H1 (cell line): ENCODE results near the gene GBE1. TPM values are rescaled to one million over a fixed set of nuclear protein-coding genes. Genes with fewer than 3 reads are reported as not detected.

Source experiments
- ASH2L ChIP-seq: fragments of 200-600, 300-600 bp; sonication (generic); IDR thresholded peaks from one replicate; pipeline ENCODE4 v1.7.1; 2017; ENCODE audit warnings: low read length
- CTBP2 ChIP-seq: IDR thresholded peaks from 2 replicates; pipeline ENCODE4 v1.7.0; 2011; ENCODE audit warnings: borderline replicate concordance, mild to moderate bottlenecking, moderate library complexity, mixed read lengths, low read length; ENCODE audit not compliant: insufficient read depth, insufficient read length
- NRF1 ChIP-seq: IDR thresholded peaks from 2 replicates; pipeline ENCODE4 v1.6.1; 2011; ENCODE audit warnings: mild to moderate bottlenecking, low read depth, low read length, improper control_type of control experiment
- POLR2AphosphoS5 ChIP-seq: IDR thresholded peaks from 2 replicates; pipeline ENCODE4 v1.6.1; 2011; ENCODE audit warnings: low read depth, low read length
- RAD21 ChIP-seq, 2 experiments: IDR thresholded peaks in 1 of 2; conservative IDR thresholded peaks in 1 of 2; 2 replicates each; pipeline ENCODE4 v1.6.1; 2011; ENCODE audit warnings: low read depth in 2 of 2, low read length in 2 of 2, improper control_type of control experiment in 1 of 2, inconsistent platforms in 1 of 2, mild to moderate bottlenecking in 1 of 2, moderate library complexity in 1 of 2
- TAF1 ChIP-seq: IDR thresholded peaks from 2 replicates; pipeline ENCODE4 v1.6.1; 2011; ENCODE audit warnings: mild to moderate bottlenecking, low read depth, low read length
- TBP ChIP-seq: IDR thresholded peaks from 2 replicates; pipeline ENCODE4 v1.6.1; 2011; ENCODE audit warnings: low read depth, low read length, improper control_type of control experiment
- polyA plus RNA-seq, 7 experiments: library from polyadenylated mRNA; depleted of rRNA in 3 of 7; stranded (reverse) in 5 of 7; unstranded in 2 of 7; fragments of >200 nt in 5 of 7; fragments of 200-250 nt in 2 of 7; gene quantifications; 1 replicate in 5 of 7; 2 replicates in 1 of 7; 4 replicates in 1 of 7; pipeline versions ENCODE4 v1.2.1 to v1.2.3, GENCODE V29; 2011 to 2013; ENCODE audit warnings: missing spikeins in 2 of 7, mixed read lengths in 2 of 7
- total RNA-seq: library from RNA; stranded (reverse); fragmentation: NEBNext Ultra II Directional; extraction: Animal tissue kit (Norgen Biotek cat#: 25700); gene quantifications from 2 replicates; pipeline ENCODE4 v1.2.1, GENCODE V29; 2021
- TF ChIP-seq, protein P1 (sequence below): fragments of 300-600 bp; sonication (generic); IDR thresholded peaks from 2 replicates; pipeline ENCODE4 v1.7.1; 2012; ENCODE audit warnings: low read length, moderate library complexity, mild to moderate bottlenecking, inconsistent platforms; ENCODE audit not compliant: insufficient replicate concordance
- TF ChIP-seq, protein P2 (sequence below): IDR thresholded peaks from 2 replicates; pipeline ENCODE4 v1.6.1; 2011; ENCODE audit warnings: low read depth, mild to moderate bottlenecking, low read length; ENCODE audit not compliant: insufficient read depth

The GBE1 gene
- total and polyA plus RNA-seq, 2 of the 8 experiments (the other 6 are each of a cell fraction or from before 2014, with no cell fraction given) = 3.3 to 7.3 TPM

DNA sequence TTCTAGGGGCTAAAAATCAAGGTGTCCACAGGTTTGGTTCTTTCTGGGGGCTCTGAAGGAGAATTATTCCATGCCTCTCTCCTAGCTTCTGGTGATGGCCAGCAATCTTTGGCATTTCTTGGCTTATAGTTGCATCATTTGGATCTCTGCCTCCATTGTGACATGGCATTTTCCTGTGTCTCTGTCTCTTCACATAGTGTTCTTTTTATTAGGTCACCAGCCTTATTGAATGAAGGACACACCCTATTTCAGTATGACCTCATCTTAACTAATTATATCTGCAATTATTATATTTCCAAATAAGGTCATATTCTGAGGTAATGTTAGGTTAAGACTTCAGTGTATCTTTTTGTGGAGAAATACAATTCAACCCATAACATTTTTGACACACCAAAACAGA is 3.2 kb upstream of the GBE1 start (continued):
- TF ChIP-seq, protein P1, sequence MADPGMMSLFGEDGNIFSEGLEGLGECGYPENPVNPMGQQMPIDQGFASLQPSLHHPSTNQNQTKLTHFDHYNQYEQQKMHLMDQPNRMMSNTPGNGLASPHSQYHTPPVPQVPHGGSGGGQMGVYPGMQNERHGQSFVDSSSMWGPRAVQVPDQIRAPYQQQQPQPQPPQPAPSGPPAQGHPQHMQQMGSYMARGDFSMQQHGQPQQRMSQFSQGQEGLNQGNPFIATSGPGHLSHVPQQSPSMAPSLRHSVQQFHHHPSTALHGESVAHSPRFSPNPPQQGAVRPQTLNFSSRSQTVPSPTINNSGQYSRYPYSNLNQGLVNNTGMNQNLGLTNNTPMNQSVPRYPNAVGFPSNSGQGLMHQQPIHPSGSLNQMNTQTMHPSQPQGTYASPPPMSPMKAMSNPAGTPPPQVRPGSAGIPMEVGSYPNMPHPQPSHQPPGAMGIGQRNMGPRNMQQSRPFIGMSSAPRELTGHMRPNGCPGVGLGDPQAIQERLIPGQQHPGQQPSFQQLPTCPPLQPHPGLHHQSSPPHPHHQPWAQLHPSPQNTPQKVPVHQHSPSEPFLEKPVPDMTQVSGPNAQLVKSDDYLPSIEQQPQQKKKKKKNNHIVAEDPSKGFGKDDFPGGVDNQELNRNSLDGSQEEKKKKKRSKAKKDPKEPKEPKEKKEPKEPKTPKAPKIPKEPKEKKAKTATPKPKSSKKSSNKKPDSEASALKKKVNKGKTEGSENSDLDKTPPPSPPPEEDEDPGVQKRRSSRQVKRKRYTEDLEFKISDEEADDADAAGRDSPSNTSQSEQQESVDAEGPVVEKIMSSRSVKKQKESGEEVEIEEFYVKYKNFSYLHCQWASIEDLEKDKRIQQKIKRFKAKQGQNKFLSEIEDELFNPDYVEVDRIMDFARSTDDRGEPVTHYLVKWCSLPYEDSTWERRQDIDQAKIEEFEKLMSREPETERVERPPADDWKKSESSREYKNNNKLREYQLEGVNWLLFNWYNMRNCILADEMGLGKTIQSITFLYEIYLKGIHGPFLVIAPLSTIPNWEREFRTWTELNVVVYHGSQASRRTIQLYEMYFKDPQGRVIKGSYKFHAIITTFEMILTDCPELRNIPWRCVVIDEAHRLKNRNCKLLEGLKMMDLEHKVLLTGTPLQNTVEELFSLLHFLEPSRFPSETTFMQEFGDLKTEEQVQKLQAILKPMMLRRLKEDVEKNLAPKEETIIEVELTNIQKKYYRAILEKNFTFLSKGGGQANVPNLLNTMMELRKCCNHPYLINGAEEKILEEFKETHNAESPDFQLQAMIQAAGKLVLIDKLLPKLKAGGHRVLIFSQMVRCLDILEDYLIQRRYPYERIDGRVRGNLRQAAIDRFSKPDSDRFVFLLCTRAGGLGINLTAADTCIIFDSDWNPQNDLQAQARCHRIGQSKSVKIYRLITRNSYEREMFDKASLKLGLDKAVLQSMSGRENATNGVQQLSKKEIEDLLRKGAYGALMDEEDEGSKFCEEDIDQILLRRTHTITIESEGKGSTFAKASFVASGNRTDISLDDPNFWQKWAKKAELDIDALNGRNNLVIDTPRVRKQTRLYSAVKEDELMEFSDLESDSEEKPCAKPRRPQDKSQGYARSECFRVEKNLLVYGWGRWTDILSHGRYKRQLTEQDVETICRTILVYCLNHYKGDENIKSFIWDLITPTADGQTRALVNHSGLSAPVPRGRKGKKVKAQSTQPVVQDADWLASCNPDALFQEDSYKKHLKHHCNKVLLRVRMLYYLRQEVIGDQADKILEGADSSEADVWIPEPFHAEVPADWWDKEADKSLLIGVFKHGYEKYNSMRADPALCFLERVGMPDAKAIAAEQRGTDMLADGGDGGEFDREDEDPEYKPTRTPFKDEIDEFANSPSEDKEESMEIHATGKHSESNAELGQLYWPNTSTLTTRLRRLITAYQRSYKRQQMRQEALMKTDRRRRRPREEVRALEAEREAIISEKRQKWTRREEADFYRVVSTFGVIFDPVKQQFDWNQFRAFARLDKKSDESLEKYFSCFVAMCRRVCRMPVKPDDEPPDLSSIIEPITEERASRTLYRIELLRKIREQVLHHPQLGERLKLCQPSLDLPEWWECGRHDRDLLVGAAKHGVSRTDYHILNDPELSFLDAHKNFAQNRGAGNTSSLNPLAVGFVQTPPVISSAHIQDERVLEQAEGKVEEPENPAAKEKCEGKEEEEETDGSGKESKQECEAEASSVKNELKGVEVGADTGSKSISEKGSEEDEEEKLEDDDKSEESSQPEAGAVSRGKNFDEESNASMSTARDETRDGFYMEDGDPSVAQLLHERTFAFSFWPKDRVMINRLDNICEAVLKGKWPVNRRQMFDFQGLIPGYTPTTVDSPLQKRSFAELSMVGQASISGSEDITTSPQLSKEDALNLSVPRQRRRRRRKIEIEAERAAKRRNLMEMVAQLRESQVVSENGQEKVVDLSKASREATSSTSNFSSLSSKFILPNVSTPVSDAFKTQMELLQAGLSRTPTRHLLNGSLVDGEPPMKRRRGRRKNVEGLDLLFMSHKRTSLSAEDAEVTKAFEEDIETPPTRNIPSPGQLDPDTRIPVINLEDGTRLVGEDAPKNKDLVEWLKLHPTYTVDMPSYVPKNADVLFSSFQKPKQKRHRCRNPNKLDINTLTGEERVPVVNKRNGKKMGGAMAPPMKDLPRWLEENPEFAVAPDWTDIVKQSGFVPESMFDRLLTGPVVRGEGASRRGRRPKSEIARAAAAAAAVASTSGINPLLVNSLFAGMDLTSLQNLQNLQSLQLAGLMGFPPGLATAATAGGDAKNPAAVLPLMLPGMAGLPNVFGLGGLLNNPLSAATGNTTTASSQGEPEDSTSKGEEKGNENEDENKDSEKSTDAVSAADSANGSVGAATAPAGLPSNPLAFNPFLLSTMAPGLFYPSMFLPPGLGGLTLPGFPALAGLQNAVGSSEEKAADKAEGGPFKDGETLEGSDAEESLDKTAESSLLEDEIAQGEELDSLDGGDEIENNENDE = no peak
- no peak for TF ChIP-seq TBP
- TF ChIP-seq, protein P2, sequence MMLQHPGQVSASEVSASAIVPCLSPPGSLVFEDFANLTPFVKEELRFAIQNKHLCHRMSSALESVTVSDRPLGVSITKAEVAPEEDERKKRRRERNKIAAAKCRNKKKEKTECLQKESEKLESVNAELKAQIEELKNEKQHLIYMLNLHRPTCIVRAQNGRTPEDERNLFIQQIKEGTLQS = no peak
- TF ChIP-seq RAD21 (IDR thresholded peaks at IDR 0.05 in 1 of 2, conservative IDR thresholded peaks at IDR 0.05 in 1 of 2; ENCODE audit: low read depth in 2 of 2, low read length in 2 of 2) = no peak
- no peak for TF ChIP-seq NRF1
- TF ChIP-seq CTBP2 = no peak
- no peak for TF ChIP-seq ASH2L
- no peak for TF ChIP-seq TAF1
- TF ChIP-seq POLR2AphosphoS5 = no peak
